Raji (cell line): ENCODE results near the gene FOXP1.

Experiments
- POLR2A ChIP-seq: IDR thresholded peaks from 2 replicates; pipeline ENCODE4 v1.6.1; 2011; ENCODE audit warnings: low read depth, low read length, control low read depth; ENCODE audit not compliant: insufficient read depth

Gene FOXP1

DNA sequence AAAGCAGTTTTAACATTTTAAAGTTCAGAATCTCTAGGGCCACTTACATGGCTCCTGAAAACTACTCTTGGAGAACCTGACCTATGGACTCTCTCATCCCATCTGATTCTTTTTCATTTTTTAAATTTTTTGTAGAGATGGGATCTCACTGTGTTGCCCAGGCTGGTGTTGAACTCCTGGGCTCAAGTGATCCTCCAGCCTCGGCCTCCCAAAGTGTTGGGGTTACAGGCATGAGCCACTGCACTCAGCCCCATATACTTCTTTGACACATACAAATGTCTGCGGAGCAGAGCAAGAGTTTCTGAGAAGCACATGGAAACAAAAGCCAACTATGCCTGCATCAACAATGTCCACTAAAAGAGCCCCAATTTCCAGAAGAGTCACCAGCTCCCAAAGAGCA is 189.8 kb downstream of the FOXP1 start:
- TF ChIP-seq POLR2A: no peak

DNA sequence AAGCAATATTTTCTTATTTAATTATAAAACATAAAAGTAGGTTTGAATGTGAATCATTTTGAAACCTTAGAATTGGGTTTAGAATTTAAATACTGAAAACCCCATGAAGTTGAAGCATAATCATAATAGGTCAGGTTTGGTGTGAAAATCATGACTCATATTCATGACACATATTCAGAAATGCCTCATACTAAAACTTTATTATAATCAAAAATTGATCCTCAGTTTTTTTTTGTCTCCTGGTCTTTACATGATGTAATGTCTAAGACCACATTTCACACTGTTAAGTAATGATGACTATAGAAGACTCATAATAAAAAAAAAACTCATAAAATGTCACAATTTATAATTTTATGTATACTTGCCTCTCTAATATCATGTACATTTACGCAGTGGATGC is 190.4 kb downstream of the FOXP1 start:
- no peak for TF ChIP-seq POLR2A

DNA sequence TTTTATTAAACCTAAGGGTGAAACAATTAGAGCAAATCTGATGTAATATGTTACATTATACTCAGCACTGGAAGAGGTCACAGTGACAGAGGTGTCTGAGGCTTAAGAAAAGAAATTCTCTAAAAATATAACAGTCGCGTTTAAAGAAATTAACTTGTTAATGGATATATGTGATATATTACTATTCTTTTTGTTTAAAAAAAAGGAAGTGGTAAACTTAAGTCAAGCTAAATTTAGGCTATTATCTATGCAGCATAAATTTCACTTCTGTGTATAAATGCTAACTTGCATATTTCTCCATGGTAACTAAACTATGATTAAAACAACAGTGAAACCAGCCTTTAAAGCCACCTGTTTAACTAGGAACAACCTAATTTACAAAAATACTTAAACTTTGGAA is 191.3 kb downstream of the FOXP1 start:
- TF ChIP-seq POLR2A: no peak

DNA sequence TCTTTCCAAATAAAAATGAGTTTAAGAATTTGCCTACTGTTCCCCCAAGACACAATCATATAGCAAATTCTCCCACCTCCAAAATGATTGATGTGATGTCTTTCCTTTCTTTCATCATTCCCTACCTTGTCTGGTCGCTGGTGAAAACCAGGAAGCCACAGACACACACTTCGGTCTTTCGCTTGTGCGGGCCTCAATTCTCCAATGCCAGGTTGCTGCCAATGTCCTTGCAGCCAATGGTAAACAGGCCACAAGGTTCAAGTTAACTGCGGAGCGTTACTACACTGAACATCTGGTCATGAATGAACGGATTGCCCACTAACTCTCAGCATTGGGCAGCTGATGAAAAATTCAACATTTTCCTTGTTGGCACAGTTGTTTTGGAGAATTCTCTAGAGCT is 192.2 kb downstream of the FOXP1 start:
- TF ChIP-seq POLR2A: no peak

DNA sequence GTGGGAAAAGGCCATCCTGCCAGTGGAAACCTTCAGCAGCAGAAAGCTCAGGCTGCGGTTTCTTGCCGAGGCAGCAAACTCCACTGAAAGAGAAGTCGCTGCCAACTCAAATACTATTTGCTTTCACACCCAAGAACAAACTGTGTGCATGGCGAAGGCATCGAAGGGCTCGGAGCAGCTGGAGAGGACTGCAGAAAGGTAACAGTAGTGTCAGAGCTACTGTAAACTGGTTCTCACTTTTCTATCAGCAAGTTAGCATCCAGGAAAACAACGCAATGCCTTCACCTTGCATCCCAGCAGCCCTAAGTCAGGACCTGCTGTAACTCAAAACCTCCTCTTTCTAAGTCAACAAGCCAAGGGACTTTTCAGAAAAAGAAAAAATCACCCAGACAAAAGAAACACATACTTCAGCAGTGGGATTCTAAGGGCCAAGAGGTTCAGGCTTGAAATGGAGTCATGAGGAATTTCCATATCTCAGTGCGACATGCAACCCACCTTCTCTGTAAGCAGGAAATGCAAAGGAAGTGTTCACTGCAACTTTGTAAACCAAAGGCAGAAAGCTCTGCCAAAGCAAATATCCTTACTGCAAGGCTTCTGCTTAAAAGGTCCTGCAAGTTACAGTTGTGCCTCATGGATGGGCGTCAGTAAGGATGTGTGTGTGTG is 193.5 kb downstream of the FOXP1 start:
- TF ChIP-seq POLR2A: no peak

DNA sequence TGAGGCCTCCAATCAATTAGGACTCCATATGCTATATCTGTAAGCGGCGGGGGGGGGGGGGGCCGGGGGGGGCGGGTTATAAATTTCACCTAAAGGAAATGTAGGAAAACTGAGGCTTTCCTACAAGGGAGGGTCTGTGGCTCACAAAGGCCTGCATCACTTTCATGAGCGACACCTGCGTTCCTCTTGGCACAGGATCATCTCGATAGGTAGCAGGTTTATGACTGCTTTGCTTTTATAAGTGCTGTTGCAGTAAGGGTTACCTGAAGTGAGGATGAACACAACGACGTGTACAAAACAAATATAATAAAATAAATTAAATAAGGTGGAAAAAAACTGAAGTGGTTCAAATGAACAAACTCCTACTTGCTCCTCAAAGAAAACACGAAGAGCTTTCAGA is 194.3 kb downstream of the FOXP1 start:
- no peak for TF ChIP-seq POLR2A

DNA sequence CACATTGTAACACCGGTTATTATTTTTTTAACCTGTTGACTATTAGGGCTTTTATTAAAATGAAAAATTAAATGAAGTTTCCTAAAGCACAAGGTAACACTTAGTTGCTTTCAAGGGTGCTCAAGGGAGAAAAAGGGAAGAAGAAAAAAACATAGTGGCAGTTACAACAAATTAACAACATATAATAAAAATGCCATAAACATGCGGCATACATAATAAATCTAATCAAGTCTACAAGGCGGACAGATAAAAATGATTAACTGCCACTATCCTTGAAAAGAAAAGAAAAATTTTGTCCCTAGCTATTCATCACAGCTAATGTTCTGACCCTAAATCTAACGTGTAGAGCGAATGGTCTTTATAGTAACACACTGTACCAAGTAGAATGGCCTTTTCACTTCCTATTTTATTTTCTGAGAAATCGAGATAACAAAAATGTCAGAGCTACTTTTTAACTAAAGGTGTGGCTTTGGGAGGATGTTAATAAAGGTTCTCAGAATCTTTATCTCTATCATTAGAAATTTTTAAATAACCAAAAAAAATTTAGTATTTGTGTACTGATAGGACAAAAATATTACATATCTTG is 194.9 kb downstream of the FOXP1 start:
- no peak for TF ChIP-seq POLR2A

DNA sequence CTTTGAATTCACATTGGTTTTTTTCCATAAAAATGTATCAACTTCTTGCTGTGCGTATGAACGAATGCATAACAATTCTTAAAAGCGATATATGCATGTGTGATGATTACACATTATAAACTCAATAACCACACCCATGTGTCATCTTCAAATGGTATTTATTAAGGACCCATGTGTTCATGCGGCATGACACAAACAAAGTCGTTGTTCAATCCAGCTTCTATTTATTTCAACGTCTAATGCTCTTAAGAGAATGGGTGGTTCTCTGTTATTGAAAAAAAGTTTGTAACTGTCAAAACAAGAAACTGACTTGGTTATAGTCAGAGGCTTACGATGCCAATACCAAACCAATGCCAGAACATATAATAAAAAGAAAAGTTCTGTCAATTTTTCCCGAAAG is 195.9 kb downstream of the FOXP1 start:
- no peak for TF ChIP-seq POLR2A

DNA sequence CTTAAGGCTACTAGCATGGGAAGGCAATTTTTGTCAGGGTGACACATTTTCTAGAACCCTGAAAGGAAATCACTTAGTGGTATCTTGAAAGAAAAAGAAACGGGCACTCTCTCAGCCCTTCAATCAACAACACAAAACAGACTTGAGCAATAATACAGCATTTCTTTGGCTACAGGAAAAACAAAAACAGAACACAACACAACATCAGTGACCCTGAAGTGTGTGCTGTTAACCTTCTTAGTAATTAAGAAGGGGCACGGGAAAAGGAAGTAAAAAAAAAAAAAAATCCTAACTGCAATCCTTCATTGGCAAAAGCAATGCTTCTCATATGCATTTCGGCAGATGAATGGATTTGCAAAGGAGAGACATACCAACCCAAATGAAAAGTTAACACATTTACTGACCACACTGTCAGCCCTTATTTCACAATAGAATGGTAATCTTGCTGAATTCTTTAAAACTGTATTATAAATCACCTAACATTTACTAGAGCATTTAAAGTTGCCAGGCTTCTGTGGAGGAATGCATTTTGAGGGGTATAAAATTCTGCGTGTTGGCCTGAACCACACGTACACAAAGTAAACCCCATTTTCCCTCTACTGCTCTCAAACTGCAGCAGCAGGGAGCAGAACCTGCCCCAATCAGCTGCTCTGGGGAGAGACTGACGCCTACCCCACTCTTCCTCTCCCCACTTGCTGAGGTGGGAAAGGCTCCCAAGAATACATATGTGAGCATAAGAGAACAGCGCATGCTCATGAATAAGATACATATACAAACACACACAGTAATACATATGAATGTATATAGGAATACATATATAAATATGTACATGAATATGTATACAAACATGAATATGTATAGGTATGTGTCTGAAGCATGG is 198.5 kb downstream of the FOXP1 start:
- TF ChIP-seq POLR2A: no peak

DNA sequence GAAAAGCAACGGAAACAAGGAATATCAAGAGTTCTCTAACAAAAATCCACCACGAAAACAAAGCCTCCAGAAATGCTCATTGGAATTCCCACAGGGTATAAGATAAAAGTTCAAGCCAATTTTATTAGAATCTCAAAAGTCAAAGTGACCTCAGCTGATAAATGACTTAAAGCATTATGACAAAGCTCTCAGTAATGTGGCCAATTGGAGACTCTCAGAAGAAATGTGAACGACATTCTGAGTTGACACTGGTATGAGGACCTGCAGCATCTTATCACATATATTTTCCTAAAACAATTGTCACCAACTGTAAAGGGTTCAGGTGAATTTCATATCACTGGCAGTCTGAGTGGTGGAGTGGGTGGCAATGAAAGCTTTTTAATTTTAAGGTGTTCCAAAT is 199.1 kb downstream of the FOXP1 start:
- no peak for TF ChIP-seq POLR2A

DNA sequence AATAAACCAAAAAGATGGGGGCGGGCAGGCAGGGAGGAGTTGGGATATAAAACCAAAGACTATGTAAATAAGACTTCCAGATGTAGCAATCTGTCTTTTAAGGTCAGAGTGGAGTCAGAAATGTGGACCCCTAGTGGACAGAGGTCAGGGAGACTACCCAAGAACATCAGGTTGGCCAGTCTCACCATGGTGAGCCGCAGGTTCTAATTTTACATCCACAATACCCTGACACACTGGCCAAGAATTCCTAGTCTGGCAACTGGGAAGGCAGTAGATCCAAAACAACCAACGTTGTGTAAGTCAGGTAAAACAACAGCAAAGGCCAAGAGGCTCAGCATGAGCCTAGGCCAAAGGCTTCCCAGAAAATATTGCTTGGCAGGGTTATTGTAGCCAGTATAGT is 203.4 kb downstream of the FOXP1 start:
- no peak for TF ChIP-seq POLR2A

DNA sequence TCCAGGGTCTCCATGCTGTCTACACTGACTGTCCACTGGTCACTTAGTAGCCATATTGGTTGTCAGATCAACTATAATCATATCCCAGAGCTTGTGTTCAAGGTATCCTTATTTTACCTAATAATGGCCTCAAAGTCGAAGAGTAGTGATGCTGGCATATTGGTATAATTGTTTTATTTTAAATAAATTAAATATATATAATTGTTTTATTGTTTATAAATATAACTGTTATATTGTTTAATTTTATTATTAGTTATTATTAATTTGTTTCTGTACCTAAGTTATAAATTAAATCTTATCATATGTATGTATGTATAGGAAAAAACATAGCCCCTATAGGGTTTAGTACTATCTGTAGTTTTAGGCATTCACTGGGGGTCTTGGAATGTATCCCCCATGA is 205.0 kb downstream of the FOXP1 start:
- TF ChIP-seq POLR2A: no peak

DNA sequence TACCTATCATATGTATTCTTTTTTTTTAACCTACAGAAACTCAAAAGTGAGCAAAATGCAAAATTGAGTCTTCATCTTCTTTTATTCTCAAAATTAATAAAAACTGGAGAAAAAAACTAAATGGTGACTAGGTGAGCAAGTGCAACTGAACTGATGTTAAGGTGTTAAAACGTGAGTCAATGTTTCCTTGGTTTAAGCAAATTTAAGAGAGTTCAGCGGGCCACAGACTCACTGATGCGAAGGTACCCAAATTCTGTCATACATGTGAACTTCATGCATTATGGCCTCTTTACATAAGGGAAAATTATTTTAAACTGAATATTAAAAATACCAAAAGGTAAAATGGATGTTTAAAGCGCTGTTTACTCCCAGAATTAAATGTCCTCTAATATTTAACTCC is 206.6 kb downstream of the FOXP1 start:
- no peak for TF ChIP-seq POLR2A

DNA sequence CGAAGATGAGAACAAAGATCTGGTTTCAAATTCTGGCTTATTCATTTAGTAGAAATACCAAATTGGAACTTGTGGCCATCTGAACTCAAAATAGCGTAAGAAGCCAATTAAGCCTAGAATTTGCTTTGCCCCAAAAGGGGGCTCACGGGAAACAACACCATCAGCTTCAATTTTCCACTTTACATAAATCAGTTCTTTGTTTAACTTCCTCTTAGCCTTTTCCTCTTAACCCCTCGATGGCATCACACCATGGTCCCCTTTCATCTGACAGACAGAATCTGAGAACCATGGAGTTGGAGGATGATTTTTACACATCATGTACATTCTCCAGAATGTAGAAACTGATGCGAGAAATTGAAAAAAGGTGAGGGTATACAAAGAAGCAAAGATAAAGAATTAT is 207.0 kb downstream of the FOXP1 start:
- TF ChIP-seq POLR2A: no peak

DNA sequence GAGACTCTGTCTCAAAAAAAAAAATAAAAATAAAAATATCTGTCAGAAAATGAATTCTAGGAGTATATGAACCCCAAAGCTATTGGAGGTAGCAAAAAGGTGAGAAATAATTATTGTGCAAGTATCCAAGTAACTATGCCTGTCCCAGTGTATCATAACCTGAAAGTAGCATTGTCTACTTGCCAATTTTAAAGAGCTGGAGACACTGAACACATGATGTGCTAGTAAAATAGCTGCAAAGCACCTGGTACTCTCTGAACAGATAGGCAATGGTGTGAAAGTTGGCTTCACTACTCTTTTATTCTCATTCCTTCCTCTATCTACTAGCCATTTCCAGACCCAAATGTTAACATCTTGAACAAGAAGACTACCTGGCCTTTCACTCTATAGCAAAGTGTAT is 208.9 kb downstream of the FOXP1 start:
- no peak for TF ChIP-seq POLR2A

DNA sequence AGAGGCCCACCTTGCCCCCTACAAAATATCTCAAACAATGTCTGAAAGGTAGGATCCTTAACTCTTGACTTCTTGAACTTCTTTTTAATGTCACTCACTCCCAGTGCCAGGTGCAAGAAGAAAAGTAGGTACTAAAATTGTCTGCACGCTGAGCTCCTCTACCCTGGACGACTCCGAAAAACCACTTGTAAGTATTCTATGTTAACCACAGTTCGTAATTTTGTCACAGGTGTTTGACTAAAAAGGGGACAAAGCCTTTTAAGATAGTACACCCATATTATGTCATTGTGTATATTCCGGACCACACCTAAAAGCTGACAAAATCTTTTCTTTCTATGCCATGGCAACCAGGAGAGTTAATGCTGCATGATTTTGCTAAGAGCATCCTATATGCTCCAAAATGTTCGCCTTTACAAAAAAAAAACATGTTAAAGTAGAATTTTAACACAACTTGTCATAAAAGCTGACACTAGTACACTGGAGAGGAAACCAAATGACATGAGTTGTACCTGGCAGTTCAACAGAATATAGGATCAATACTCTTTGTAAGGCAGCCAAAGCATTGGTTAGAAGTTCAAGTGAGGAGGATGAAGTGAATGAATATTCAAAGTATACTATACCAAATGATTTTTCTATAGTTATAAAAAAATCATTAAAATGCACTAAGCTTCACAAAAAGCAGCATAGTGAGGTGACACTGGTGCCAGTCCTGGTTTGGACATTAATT is 210.5 kb downstream of the FOXP1 start:
- no peak for TF ChIP-seq POLR2A

DNA sequence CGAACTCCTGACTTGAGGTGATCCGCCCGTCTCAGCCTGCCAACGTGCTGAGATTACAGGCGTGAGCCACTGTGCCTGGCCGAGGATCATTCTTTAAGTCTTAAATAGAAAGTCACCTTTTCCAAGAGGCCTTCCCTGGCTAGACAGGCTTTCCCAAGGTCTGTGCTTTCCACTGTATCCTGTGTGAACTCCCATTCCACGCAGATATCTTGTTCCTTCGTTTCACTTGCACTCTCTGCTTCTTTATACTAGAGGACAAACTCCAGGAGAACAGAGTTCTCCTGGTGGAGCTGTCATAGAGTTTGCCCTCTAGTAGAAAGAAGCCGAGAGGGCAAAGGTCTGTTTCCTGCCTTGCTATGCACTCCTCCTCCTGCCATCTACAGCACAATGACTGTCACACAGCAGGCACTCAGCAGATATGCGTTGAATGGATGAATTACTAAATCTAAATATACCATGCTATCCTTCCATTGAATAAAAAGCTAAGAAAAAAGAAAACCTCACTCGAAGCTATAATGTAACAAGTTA is 211.2 kb downstream of the FOXP1 start:
- no peak for TF ChIP-seq POLR2A
